Renal pelvis (tissue), 4 donors: ENCODE results near the gene SEPTIN6. TPM values are rescaled to one million over a fixed set of nuclear protein-coding genes. Genes with fewer than 3 reads are reported as not detected.
A peak's percentile ranks its signal among the peaks of the same experiment; 100 is the strongest.
"Not testable (repeated sequence)": the region's sequence is repeated elsewhere in the genome, so short reads cannot be mapped to it uniquely, and the experiment has no call there.

ENCODE experiments used
- DNase-seq: peaks from one replicate; pipeline ENCODE4 v3.0.0-alpha.2; 2013
- polyA plus RNA-seq, 3 donors: library from polyadenylated mRNA; unstranded; fragments of 120-200 nt; gene quantifications; one replicate each; pipeline ENCODE4 v1.2.1, GENCODE V29; 2013; ENCODE audit not compliant: insufficient read length in 3 of 3

SEPTIN6 gene
- polyA plus RNA-seq, 3 donors, result 63.0 to 70.9 (median 63.4) TPM

GRCh38 chrX:119664877-119665276, 28.1 kb downstream of the SEPTIN6 start:
- not testable (repeated sequence) for DNase-seq

GRCh38 chrX:119661486-119661885, 31.5 kb downstream of the SEPTIN6 start:
- no peak for DNase-seq

GRCh38 chrX:119659522-119659921, 33.4 kb downstream of the SEPTIN6 start:
- DNase-seq, result no peak

- no peak for DNase-seq
These were observed 37.8 kb downstream of the SEPTIN6 start for GRCh38 chrX:119655125-119655524.

GRCh38 chrX:119654112-119654531, 38.8 kb downstream of the SEPTIN6 start:
- DNase-seq, result peak; percentile 59

- DNase-seq, result no peak
These were observed 44.6 kb downstream of the SEPTIN6 start for GRCh38 chrX:119648421-119648775.

GRCh38 chrX:119647552-119648420, 45.2 kb downstream of the SEPTIN6 start:
- DNase-seq, result no peak

GRCh38 chrX:119647089-119647488, 45.9 kb downstream of the SEPTIN6 start:
- DNase-seq, result no peak

GRCh38 chrX:119646515-119646914, 46.5 kb downstream of the SEPTIN6 start:
- DNase-seq, result no peak

- no peak for DNase-seq
These were observed 49.3 kb downstream of the SEPTIN6 start for GRCh38 chrX:119643696-119644095.

Other genes starting within 250 kb of the SEPTIN6 start
- 100 to 1,000 TPM; 322 to 349 (median 333) TPM for gene SLC25A5, start 224.7 kb downstream of the SEPTIN6 start, polyA plus RNA-seq
- 10 to 100 TPM; 27.5 to 33.7 (median 32.7) TPM for gene STEEP1, start 127.8 kb downstream of the SEPTIN6 start, polyA plus RNA-seq
- 10 to 100 TPM; 79.6 to 92.3 (median 87.8) TPM for gene UBE2A, start 118.6 kb downstream of the SEPTIN6 start, polyA plus RNA-seq
- 10 to 100 TPM; 13.7 to 17.6 (median 14.1) TPM for gene NKRF, start 86.7 kb downstream of the SEPTIN6 start, polyA plus RNA-seq
- gene SOWAHD, start 65.4 kb upstream of the SEPTIN6 start, polyA plus RNA-seq, result 1 to 10 TPM in 1 of 3 donors, under 1 TPM in 2; 0.84 to 1.2 (median 0.86) TPM
- 1,000 to 10,000 TPM; 2,062 to 2,326 (median 2,119) TPM for gene RPL39, start 98.5 kb upstream of the SEPTIN6 start, polyA plus RNA-seq
- 10 to 100 TPM; 31.4 to 36.1 (median 34.9) TPM for gene UPF3B, start 159.8 kb upstream of the SEPTIN6 start, polyA plus RNA-seq
- gene RNF113A, start 178.6 kb upstream of the SEPTIN6 start, polyA plus RNA-seq, result 10 to 100 TPM; 11.7 to 13.5 (median 12.8) TPM
- gene NDUFA1, start 178.7 kb upstream of the SEPTIN6 start, polyA plus RNA-seq, result 100 to 1,000 TPM; 127 to 144 (median 134) TPM
- gene AKAP14, start 202.7 kb upstream of the SEPTIN6 start, polyA plus RNA-seq, result under 1 TPM in 2 of 3 donors, not detected in 1; 0.14 to 0.29 TPM